Upper lobe of left lung (tissue), 4 donors: Measurements from ENCODE around the gene PTPRK.

Experiments used
- POLR2A ChIP-seq, 4 donors: fragments of 450-650 bp; IDR thresholded peaks; one replicate each; pipeline ENCODE4 v1.5.1; 2016 to 2017; ENCODE audit warnings: antibody characterized with exemption in 4 of 4, mild to moderate bottlenecking in 2 of 4
- TF ChIP-seq, protein P1 (sequence below), 6 experiments: fragments of 450-650 bp in 4 of 6; fragments of 200-600 bp in 2 of 6; sonication (generic) in 2 of 6; IDR thresholded peaks; one replicate each; pipeline ENCODE4 v1.5.1; 2016 to 2019; ENCODE audit warnings: antibody characterized with exemption in 6 of 6

DNA sequence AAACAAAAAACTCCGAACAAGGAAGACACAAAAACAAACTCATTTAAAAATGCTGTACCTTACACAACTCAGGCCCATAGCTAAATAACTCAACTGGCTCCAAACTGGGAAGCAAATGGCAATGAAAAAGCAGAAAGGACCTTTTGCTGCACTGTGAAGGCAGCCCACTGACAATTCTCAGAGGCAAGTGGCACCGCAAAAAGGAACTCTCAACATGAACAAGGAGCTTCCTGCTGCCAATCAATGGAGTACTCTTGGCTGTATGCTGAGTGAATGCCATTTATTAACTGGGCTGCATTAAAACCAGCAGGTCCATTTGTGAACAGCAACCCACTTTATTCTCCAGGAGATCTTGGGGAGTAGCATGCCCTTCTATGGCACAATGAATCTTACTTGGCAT lies 209.9 kb downstream of the PTPRK start:
- TF ChIP-seq POLR2A (IDR thresholded peaks at IDR 0.05): no peak
- TF ChIP-seq, protein P1, sequence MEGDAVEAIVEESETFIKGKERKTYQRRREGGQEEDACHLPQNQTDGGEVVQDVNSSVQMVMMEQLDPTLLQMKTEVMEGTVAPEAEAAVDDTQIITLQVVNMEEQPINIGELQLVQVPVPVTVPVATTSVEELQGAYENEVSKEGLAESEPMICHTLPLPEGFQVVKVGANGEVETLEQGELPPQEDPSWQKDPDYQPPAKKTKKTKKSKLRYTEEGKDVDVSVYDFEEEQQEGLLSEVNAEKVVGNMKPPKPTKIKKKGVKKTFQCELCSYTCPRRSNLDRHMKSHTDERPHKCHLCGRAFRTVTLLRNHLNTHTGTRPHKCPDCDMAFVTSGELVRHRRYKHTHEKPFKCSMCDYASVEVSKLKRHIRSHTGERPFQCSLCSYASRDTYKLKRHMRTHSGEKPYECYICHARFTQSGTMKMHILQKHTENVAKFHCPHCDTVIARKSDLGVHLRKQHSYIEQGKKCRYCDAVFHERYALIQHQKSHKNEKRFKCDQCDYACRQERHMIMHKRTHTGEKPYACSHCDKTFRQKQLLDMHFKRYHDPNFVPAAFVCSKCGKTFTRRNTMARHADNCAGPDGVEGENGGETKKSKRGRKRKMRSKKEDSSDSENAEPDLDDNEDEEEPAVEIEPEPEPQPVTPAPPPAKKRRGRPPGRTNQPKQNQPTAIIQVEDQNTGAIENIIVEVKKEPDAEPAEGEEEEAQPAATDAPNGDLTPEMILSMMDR (IDR thresholded peaks at IDR 0.05): no peak
